K562 (cell line): ENCODE results near the gene ZSWIM6. TPM values are rescaled to one million over a fixed set of nuclear protein-coding genes. Genes with fewer than 3 reads are reported as not detected.

ENCODE experiments used
- ATAC-seq: fragments of 200-7000 bp; cut with Tn5 transposase; 3 replicates; pipeline ENCODE4 v1.9.1; 2020; ENCODE audit warnings: moderate library complexity
- BruUV-seq: library from RNA; stranded (reverse); fragments of 400-500 nt; replicated peaks from 2 replicates; lab custom pipeline; 2021; lab: Mats Ljungman, UMichigan
- CTCF ChIA-PET: fragments of 300-600 bp; formaldehyde crosslinking; extraction: SDS; loops from one replicate; lab custom pipeline; 2021; ENCODE audit warnings: low intra/inter-chr PET ratio; lab: Yijun Ruan, JAX
- POLR2A ChIA-PET: fragments of 300-600, 350-650 bp; sonication (Branson Sonifier 250); formaldehyde crosslinking; extraction: SDS; loops from one replicate; lab custom pipeline; 2021; ENCODE audit warnings: antibody characterized with exemption, inconsistent platforms; lab: Yijun Ruan, JAX
- DNase-seq, 4 experiments: peaks; one replicate each; pipeline versions ENCODE4 v3.0.0 to v3.0.0-alpha.2; 2011 to 2018; ENCODE audit warnings: low spot score in 3 of 4, mixed read lengths in 3 of 4; ENCODE audit errors: extremely low read depth in 1 of 4
- FAIRE-seq: peaks from 2 replicates; lab custom pipeline; 2011; peaks lifted over from hg19 to GRCh38; lab: Jason Lieb, UNC
- H2AFZ ChIP-seq: 2 replicates; pipeline ENCODE4 v1.6.0; 2011; ENCODE audit warnings: low read depth, low read length, control low read depth, inconsistent platforms
- H3K27ac ChIP-seq: fragments of 200-600 bp; 3 replicates; pipeline ENCODE4 v1.8.0; 2011; ENCODE audit warnings: low read depth, mild to moderate bottlenecking, control low read depth, inconsistent platforms, low read length, moderate library complexity, mixed read lengths; ENCODE audit errors: extremely low read depth
- H3K27me3 ChIP-seq, 2 experiments: fragments of 300-600 bp in 1 of 2; 2 replicates in 1 of 2; 3 replicates in 1 of 2; pipeline versions ENCODE4 v1.6.0 to v1.8.0; 2011; ENCODE audit warnings: inconsistent platforms in 2 of 2, low read length in 2 of 2, mild to moderate bottlenecking in 1 of 2, mixed read lengths in 1 of 2, moderate library complexity in 1 of 2; ENCODE audit not compliant: control insufficient read depth in 2 of 2, insufficient read depth in 2 of 2
- H3K36me3 ChIP-seq: fragments of 300-600 bp; 3 replicates; pipeline ENCODE4 v1.8.0; 2011; ENCODE audit warnings: mild to moderate bottlenecking, low read length, inconsistent platforms; ENCODE audit not compliant: control insufficient read depth, insufficient read depth
- H3K4me1 ChIP-seq, 2 experiments: fragments of 200-600 bp in 1 of 2; replicated peaks in 1 of 2; 2 replicates in 1 of 2; 3 replicates in 1 of 2; pipeline versions ENCODE4 v1.5.1 to v1.8.0; 2011; ENCODE audit warnings: inconsistent platforms in 2 of 2, low read length in 2 of 2, mild to moderate bottlenecking in 1 of 2, mixed read lengths in 1 of 2, moderate library complexity in 1 of 2; ENCODE audit not compliant: control insufficient read depth in 2 of 2, insufficient read depth in 2 of 2
- H3K4me2 ChIP-seq: 2 replicates; pipeline ENCODE4 v1.6.1; 2011; ENCODE audit warnings: low read length, control low read depth, inconsistent platforms, mixed read lengths; ENCODE audit not compliant: insufficient read depth
- H3K4me3 ChIP-seq: fragments of 200-600 bp; sonication (generic), shearing (Covaris generic); 2 replicates; pipeline ENCODE4 v1.5.1; 2016; ENCODE audit warnings: control low read depth, inconsistent platforms
- H3K79me2 ChIP-seq: fragments of 200-600 bp; 3 replicates; pipeline ENCODE4 v1.8.0; 2011; ENCODE audit warnings: low read length, inconsistent platforms; ENCODE audit not compliant: control insufficient read depth, insufficient read depth
- H3K9ac ChIP-seq, 2 experiments: 2 replicates each; pipeline versions ENCODE4 v1.6.0 to v1.6.1; 2011; ENCODE audit warnings: low read depth in 2 of 2, low read length in 2 of 2, control low read depth in 1 of 2, inconsistent platforms in 1 of 2, mild to moderate bottlenecking in 1 of 2, mixed read lengths in 1 of 2; ENCODE audit not compliant: insufficient read depth in 1 of 2
- H3K9me1 ChIP-seq: one replicate; pipeline ENCODE4 v1.6.0; 2011; ENCODE audit warnings: inconsistent platforms, mild to moderate bottlenecking, low read length, moderate library complexity; ENCODE audit not compliant: control insufficient read depth, insufficient read depth
- H3K9me3 ChIP-seq: replicated peaks from 2 replicates; pipeline ENCODE4 v1.5.1; 2011; ENCODE audit warnings: low read depth, low read length, inconsistent platforms; ENCODE audit not compliant: control insufficient read depth, insufficient read depth
- H4K20me1 ChIP-seq: replicated peaks from 2 replicates; pipeline ENCODE4 v1.6.1; 2011; ENCODE audit warnings: low read length, inconsistent platforms, mixed read lengths; ENCODE audit not compliant: control insufficient read depth, insufficient read depth
- ATF2 ChIP-seq: sonication (generic); formaldehyde crosslinking; IDR thresholded peaks from 2 replicates; pipeline ENCODE4 v1.8.1; 2022; ENCODE audit warnings: missing genetic modification reagents
- CHD2 ChIP-seq: IDR thresholded peaks from 2 replicates; pipeline ENCODE4 v1.6.1; 2011; ENCODE audit warnings: low read depth, low read length
- CTCFL ChIP-seq: IDR thresholded peaks from 2 replicates; pipeline ENCODE4 v1.6.1; 2011; ENCODE audit warnings: borderline replicate concordance, low read depth, mild to moderate bottlenecking, moderate library complexity, low read length; ENCODE audit not compliant: insufficient read depth, poor library complexity, severe bottlenecking
- E2F8 ChIP-seq: fragments of 450-650 bp; IDR thresholded peaks from 2 replicates; pipeline ENCODE4 v1.7.1; 2018; ENCODE audit warnings: mild to moderate bottlenecking, low read depth; ENCODE audit not compliant: partially characterized antibody
- FIP1L1 ChIP-seq: fragments of 200-400 bp; formaldehyde crosslinking; IDR thresholded peaks from 2 replicates; pipeline ENCODE4 v1.6.1; 2018; ENCODE audit warnings: mild to moderate bottlenecking, low read depth, low read length; ENCODE audit not compliant: poor library complexity, severe bottlenecking
- FUS ChIP-seq: fragments of 200-400 bp; formaldehyde crosslinking; optimal IDR thresholded peaks from 2 replicates; pipeline ENCODE3; 2017; ENCODE audit warnings: low read depth, low read length
- HCFC1 ChIP-seq: IDR thresholded peaks from 2 replicates; pipeline ENCODE4 v1.6.1; 2012; ENCODE audit warnings: low read depth, low read length, improper control_type of control experiment
- HNRNPL ChIP-seq: fragments of 200-400 bp; formaldehyde crosslinking; IDR thresholded peaks from 2 replicates; pipeline ENCODE4 v1.6.1; 2017; ENCODE audit warnings: low read depth, mild to moderate bottlenecking, low read length
- MEIS2 ChIP-seq: fragments of 450-650 bp; IDR thresholded peaks from 2 replicates; pipeline ENCODE4 v1.6.1; 2014; ENCODE audit warnings: mild to moderate bottlenecking; ENCODE audit not compliant: partially characterized antibody
- MTA2 ChIP-seq: fragments of 450-650 bp; IDR thresholded peaks from 2 replicates; pipeline ENCODE4 v1.6.1; 2016; ENCODE audit warnings: low read depth
- MTF1 ChIP-seq: fragments of 250-450 bp; sonication (Bioruptor Pico); IDR thresholded peaks from 2 replicates; pipeline ENCODE4 v1.9.0; 2021; ENCODE audit warnings: moderate library complexity, mild to moderate bottlenecking, inconsistent platforms, borderline replicate concordance
- NFE2L1 ChIP-seq: fragments of 450-650 bp; IDR thresholded peaks from 2 replicates; pipeline ENCODE4 v1.6.1; 2016; ENCODE audit warnings: missing genetic modification characterization, low read depth, mild to moderate bottlenecking, missing compliant biosample characterization, moderate library complexity, borderline replicate concordance
- NR3C1 ChIP-seq: sonication (generic); formaldehyde crosslinking; IDR thresholded peaks from 2 replicates; pipeline ENCODE4 v1.8.1; 2022; ENCODE audit warnings: missing genetic modification reagents
- RHOXF2B ChIP-seq: fragments of 250-450 bp; sonication (Bioruptor Pico); conservative IDR thresholded peaks from 2 replicates; pipeline ENCODE4 v1.5.1; 2021
- SETDB1 ChIP-seq: IDR thresholded peaks from one replicate; pipeline ENCODE4 v1.6.1; 2012; ENCODE audit warnings: low read length, control low read depth, inconsistent platforms
- SMC3 ChIP-seq: conservative IDR thresholded peaks from 2 replicates; pipeline ENCODE4 v1.6.1; 2011; ENCODE audit warnings: low read depth, low read length, improper control_type of control experiment; ENCODE audit not compliant: insufficient read depth
- ZNF707 ChIP-seq: fragments of 250-450 bp; sonication (Bioruptor Pico); conservative IDR thresholded peaks from 2 replicates; pipeline ENCODE4 v1.8.0; 2022; ENCODE audit warnings: inconsistent platforms, mild to moderate bottlenecking, moderate library complexity
- WGBS: fragments of 100-300 bp; shearing (Covaris generic); methylation state at CpG from one replicate; pipeline ENCODE4 v1.1.6; 2016; ENCODE audit warnings: low coverage, mixed read lengths; ENCODE audit not compliant: insufficient coverage; ENCODE audit errors: missing lambda C conversion rate; 5-methylcytosine and 5-hydroxymethylcytosine counted together
- in situ Hi-C: fragments of 300-500 bp; cut with MboI; formaldehyde crosslinking; loops from 4 replicates; pipeline ENCODE4 v1.15.0; 2018; ENCODE audit warnings: inconsistent platforms, mixed read lengths
- intact Hi-C: fragments of 100-400 bp; cut with micrococcal nuclease; formaldehyde crosslinking; loops from 2 replicates; pipeline ENCODE4 v1.14.2; 2022
- polyA plus RNA-seq, 8 experiments: library from polyadenylated mRNA; depleted of rRNA in 4 of 8; stranded (reverse) in 5 of 8; unstranded in 3 of 8; fragments of >200 nt; fragmentation: Nextera tagmentation in 2 of 8; fragmentation: Illumina TruSeq in 1 of 8; extraction: Ambion mirVana in 2 of 8; extraction: Trizol in 1 of 8; gene quantifications; 2 replicates each; pipeline versions ENCODE4 v1.2.1 to v1.2.3, GENCODE V29; 2011 to 2014; ENCODE audit warnings: inconsistent platforms in 1 of 8, missing spikeins in 1 of 8
- total RNA-seq, 7 experiments: library from RNA; depleted of rRNA in 6 of 7; stranded (reverse); fragments of >200 nt in 6 of 7; fragmentation: Illumina TruSeq in 2 of 7; extraction: Trizol in 2 of 7; gene quantifications; 2 replicates each; pipeline versions ENCODE4 v1.2.1 to v1.2.3, GENCODE V29; 2011 to 2021; ENCODE audit warnings: low replicate concordance in 1 of 7

Gene ZSWIM6
- total and polyA plus RNA-seq, 9 of the 15 experiments (the other 6 are each of a cell fraction or from before 2014, with no cell fraction given) = 0.81 to 3.2 (median 2.0) TPM

GRCh38 chr5:61420016-61420415, 88.0 kb downstream of the ZSWIM6 start:
- no peak for FAIRE-seq
- no TSS peak for BruUV-seq
- Histone ChIP-seq H2AFZ (no peak overlapping the region), H3K9me3 (no peaks in the 10 kb centered on the region), H3K36me3 (no peaks in the 10 kb centered on the region), H3K27me3 (peaks cover 5 to 7% of the 10 kb centered on the region in 2 experiments; a peak in 3 of 5 replicates), H3K79me2 (no peaks in the 10 kb centered on the region), H3K27ac (no peak overlapping the region), H3K4me3 (no peak overlapping the region), H3K9me1 (no peaks in the 10 kb centered on the region), H3K4me2 (no peak overlapping the region), H3K9ac (no peak overlapping the region), H4K20me1 (peaks cover 3% of the 10 kb centered on the region; the same call in 1 of the 2 replicates), H3K4me1 (no peaks in the 10 kb centered on the region; a peak in 1 of 5 replicates)
- in situ Hi-C loops (no loop called here), intact Hi-C loops (no loop called here)
- no peak for ATAC-seq
- CTCF ChIA-PET = no interaction called here
- 0% methylated on average over 1 of the region's 1 CpG for WGBS
- POLR2A ChIA-PET = interaction anchor here (1.1 kb wide), 1 partner anchor 11 kb away, joined by 3 read pairs; no protein-coding TSS in a partner anchor
- no peak for DNase-seq
- TF ChIP-seq NFE2L1 (tag) (no peak), E2F8 (no peak), ZNF707 (CRISPR knock-in tag) (no peak), FIP1L1 (no peak), HCFC1 (no peak), MTF1 (no peak), MEIS2 (no peak), CTCFL (no peak), RHOXF2B (no peak), NR3C1 (CRISPR knock-in tag) (no peak), HNRNPL (no peak), MTA2 (no peak), SETDB1 (no peak), ATF2 (CRISPR knock-in tag) (no peak), CHD2 (no peak), FUS (no peak), SMC3 (no peak)
